Gastroesophageal sphincter (tissue), 4 donors: ENCODE results near the gene CIPC. TPM values are rescaled to one million over a fixed set of nuclear protein-coding genes. Genes with fewer than 3 reads are reported as not detected.

ENCODE experiments used
- ATAC-seq: fragments of 150-250 bp; one replicate; pipeline ENCODE4 v1.9.1; 2016; ENCODE audit warnings: mild to moderate bottlenecking, moderate library complexity
- H3K27ac ChIP-seq, 4 donors: fragments of 200-600 bp; sonication (generic) in 3 of 4; 1 replicate in 3 of 4; 2 replicates in 1 of 4; pipeline ENCODE4 v1.5.1; 2016 to 2019
- H3K27me3 ChIP-seq: fragments of 200-600 bp; sonication (generic); one replicate; pipeline ENCODE4 v1.5.1; 2019
- H3K36me3 ChIP-seq, 2 donors: fragments of 200-600 bp; sonication (generic); one replicate each; pipeline ENCODE4 v1.5.1; 2019; ENCODE audit warnings: control low read depth in 1 of 2
- H3K4me1 ChIP-seq, 3 donors: fragments of 200-600 bp; sonication (generic); 1 replicate in 2 of 3; 2 replicates in 1 of 3; pipeline ENCODE4 v1.5.1; 2016 to 2019; ENCODE audit warnings: control low read depth in 2 of 3
- H3K4me3 ChIP-seq, 2 donors: fragments of 200-600 bp; sonication (generic); one replicate each; pipeline ENCODE4 v1.5.1; 2019; ENCODE audit warnings: mild to moderate bottlenecking in 1 of 2, moderate library complexity in 1 of 2
- H3K9me3 ChIP-seq, 3 donors: fragments of 200-600 bp; sonication (generic); one replicate each; pipeline ENCODE4 v1.5.1; 2017 to 2019; ENCODE audit warnings: control low read depth in 2 of 3
- EP300 ChIP-seq: sonication (generic); formaldehyde crosslinking; IDR thresholded peaks from one replicate; pipeline ENCODE4 v1.6.1; 2017; ENCODE audit warnings: antibody characterized with exemption, mild to moderate bottlenecking
- POLR2A ChIP-seq, 2 donors: fragments of 450-650 bp; IDR thresholded peaks; one replicate each; pipeline ENCODE4 v1.6.1; 2017; ENCODE audit warnings: antibody characterized with exemption in 2 of 2, mild to moderate bottlenecking in 2 of 2, moderate library complexity in 1 of 2
- POLR2AphosphoS5 ChIP-seq: sonication (generic); formaldehyde crosslinking; IDR thresholded peaks from one replicate; pipeline ENCODE4 v1.6.1; 2017; ENCODE audit warnings: antibody characterized with exemption
- WGBS, 2 donors: methylation state at CpG; one replicate each; pipeline ENCODE4 v1.1.5; 2018; ENCODE audit warnings: low coverage in 1 of 2; 5-methylcytosine and 5-hydroxymethylcytosine counted together
- total RNA-seq, 4 donors: library from RNA; depleted of rRNA; stranded (reverse); fragments of >200 nt; gene quantifications; one replicate each; pipeline ENCODE4 v1.1.0, GENCODE V29; 2016
- TF ChIP-seq, protein P1 (sequence below), 4 experiments: fragments of 200-600 bp in 2 of 4; fragments of 450-650 bp in 2 of 4; sonication (generic) in 1 of 4; IDR thresholded peaks; one replicate each; pipeline ENCODE4 v1.5.1; 2017 to 2019; ENCODE audit warnings: antibody characterized with exemption in 4 of 4, mild to moderate bottlenecking in 2 of 4, moderate library complexity in 2 of 4

Gene CIPC
- total RNA-seq, 4 donors from 2014 or later, result 49.0 to 74.1 (median 60.4) TPM

DNA sequence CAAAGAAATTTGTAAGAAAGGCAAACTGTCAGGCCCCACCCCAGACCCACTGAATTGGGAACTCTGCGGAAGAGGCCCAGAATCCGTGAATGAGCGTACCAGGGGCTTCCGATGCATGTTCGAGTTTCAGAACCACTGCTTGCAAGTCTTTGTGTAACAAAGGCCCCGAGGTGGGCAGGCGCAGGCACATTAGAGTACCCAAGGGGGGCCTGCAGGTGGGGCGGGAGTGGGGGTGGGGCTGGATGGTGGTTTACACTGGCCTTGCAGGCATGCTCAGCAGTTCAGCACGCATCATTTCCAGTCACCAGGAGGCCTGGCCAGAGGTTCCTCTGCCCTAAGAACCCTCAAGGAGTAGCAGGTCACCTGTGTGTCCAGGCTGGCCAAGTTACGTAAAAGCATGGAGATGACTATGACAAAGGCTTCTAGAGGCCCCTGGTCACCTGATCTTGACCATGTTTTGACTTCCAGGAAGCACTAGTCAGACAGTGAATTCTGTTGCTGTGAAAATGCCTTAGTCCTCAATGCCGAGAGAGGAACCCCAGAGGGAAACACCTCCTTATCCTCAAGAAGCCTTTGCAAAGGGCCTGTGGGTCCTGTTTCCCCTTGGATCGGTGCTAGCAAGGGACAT lies 36.3 kb upstream of the CIPC start:
- Histone ChIP-seq H3K27ac (no peak overlapping the region), H3K36me3 (no peaks in the 10 kb centered on the region), H3K4me3 (no peak overlapping the region), H3K9me3 (no peaks in the 10 kb centered on the region), H3K4me1 (peaks cover 0 to 6% (median 0%) of the 10 kb centered on the region in 3 donors), H3K27me3 (no peaks in the 10 kb centered on the region)
- TF ChIP-seq POLR2AphosphoS5 (no peak), POLR2A (IDR thresholded peaks at IDR 0.05) (no peak), EP300 (no peak)
- TF ChIP-seq, protein P1, sequence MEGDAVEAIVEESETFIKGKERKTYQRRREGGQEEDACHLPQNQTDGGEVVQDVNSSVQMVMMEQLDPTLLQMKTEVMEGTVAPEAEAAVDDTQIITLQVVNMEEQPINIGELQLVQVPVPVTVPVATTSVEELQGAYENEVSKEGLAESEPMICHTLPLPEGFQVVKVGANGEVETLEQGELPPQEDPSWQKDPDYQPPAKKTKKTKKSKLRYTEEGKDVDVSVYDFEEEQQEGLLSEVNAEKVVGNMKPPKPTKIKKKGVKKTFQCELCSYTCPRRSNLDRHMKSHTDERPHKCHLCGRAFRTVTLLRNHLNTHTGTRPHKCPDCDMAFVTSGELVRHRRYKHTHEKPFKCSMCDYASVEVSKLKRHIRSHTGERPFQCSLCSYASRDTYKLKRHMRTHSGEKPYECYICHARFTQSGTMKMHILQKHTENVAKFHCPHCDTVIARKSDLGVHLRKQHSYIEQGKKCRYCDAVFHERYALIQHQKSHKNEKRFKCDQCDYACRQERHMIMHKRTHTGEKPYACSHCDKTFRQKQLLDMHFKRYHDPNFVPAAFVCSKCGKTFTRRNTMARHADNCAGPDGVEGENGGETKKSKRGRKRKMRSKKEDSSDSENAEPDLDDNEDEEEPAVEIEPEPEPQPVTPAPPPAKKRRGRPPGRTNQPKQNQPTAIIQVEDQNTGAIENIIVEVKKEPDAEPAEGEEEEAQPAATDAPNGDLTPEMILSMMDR (IDR thresholded peaks at IDR 0.05), result no peak
- WGBS, 2 donors, result 100% methylated on average over 5 of the region's 12 CpGs; no CpG with 5 or more reads in 1 of the 2 donors
- no peak for ATAC-seq

DNA sequence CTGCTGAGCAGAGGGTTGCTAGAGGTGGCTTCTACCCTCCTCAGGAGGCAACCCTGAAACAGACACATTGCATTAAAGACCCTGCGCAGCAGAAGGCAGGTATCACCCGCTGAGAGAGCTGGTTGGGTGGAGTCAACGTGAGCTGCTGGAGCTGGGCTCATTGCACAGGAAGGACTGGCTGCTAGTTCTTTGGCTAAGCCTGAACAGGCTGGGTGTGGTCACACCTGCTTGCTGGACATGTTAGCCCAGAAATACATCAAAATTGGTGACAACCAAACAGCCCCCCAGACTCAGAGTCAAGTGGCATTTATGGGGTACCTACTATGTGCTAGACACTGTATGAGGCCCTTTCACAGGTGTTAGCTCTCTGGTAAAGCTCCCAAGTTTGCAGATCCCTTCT lies 35.8 kb upstream of the CIPC start:
- Histone ChIP-seq H3K36me3 (no peaks in the 10 kb centered on the region), H3K4me3 (no peak overlapping the region), H3K9me3 (no peaks in the 10 kb centered on the region), H3K27ac (no peak overlapping the region), H3K4me1 (peaks cover 0 to 6% (median 0%) of the 10 kb centered on the region in 3 donors), H3K27me3 (no peaks in the 10 kb centered on the region)
- no CpG with 5 or more reads among the region's 3 CpGs for WGBS, 2 donors
- no peak for ATAC-seq
- TF ChIP-seq, protein P1 (IDR thresholded peaks at IDR 0.05), result no peak
- TF ChIP-seq POLR2A (IDR thresholded peaks at IDR 0.05), result no peak
- TF ChIP-seq EP300, result no peak
- TF ChIP-seq POLR2AphosphoS5, result no peak

GRCh38 chr14:77063571-77064171 lies 34.4 kb upstream of the CIPC start:
- H3K4me1 ChIP-seq, result peaks cover 0 to 17% (median 0%) of the 10 kb centered on the region in 3 donors
- no peaks in the 10 kb centered on the region for H3K9me3 ChIP-seq
- no peak for ATAC-seq
- H3K27ac ChIP-seq, result no peak overlapping the region
- no peak overlapping the region for H3K4me3 ChIP-seq
- no peaks in the 10 kb centered on the region for H3K36me3 ChIP-seq
- H3K27me3 ChIP-seq, result no peaks in the 10 kb centered on the region
- no peak for TF ChIP-seq POLR2AphosphoS5
- no peak for TF ChIP-seq EP300
- TF ChIP-seq, protein P1 (IDR thresholded peaks at IDR 0.05), result no peak
- no peak for TF ChIP-seq POLR2A (IDR thresholded peaks at IDR 0.05)
- 53 to 63% methylated on average over 3 to 8 of the region's 10 CpGs for WGBS, 2 donors

DNA sequence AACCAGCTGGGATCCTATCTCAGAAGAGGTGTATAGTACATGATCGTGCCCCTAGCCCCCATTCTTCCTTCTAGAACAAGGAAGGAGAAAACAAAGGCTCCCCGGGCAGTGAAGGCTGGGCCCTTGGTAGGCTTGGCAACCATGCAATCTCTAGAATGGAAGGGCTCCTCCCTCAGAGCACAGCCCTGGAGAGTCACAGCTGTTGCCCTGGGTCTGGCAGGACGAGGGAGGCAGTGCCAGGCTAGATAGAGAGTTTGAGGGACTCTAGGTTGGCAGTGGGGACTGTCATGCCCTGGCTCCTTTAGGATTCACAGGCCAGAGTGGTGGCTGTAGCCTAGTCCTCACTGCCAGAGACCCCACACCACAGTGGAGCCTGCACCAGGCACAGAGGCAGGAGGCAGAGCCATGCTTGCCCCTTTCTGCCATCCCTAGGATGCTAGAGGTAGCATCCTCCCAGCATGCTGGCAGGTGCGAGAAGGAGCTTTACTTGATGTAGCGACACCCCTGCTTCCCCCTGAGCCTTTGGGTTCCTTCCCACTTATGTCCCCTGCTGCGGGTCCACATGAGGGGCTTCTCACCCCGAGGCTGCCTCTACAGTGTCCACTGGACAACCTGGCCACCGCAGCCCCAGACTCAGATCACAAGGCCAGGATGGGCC lies 33.4 kb upstream of the CIPC start:
- 50% methylated on average over 1 of the region's 8 CpGs; no CpG with 5 or more reads in 1 of the 2 donors for WGBS, 2 donors
- Histone ChIP-seq H3K27me3 (no peaks in the 10 kb centered on the region), H3K36me3 (no peaks in the 10 kb centered on the region), H3K4me1 (peaks cover 0 to 21% (median 0%) of the 10 kb centered on the region in 3 donors), H3K27ac (no peak overlapping the region), H3K4me3 (no peak overlapping the region), H3K9me3 (no peaks in the 10 kb centered on the region)
- ATAC-seq, result no peak
- TF ChIP-seq POLR2A (IDR thresholded peaks at IDR 0.05), result no peak
- TF ChIP-seq POLR2AphosphoS5, result no peak

DNA sequence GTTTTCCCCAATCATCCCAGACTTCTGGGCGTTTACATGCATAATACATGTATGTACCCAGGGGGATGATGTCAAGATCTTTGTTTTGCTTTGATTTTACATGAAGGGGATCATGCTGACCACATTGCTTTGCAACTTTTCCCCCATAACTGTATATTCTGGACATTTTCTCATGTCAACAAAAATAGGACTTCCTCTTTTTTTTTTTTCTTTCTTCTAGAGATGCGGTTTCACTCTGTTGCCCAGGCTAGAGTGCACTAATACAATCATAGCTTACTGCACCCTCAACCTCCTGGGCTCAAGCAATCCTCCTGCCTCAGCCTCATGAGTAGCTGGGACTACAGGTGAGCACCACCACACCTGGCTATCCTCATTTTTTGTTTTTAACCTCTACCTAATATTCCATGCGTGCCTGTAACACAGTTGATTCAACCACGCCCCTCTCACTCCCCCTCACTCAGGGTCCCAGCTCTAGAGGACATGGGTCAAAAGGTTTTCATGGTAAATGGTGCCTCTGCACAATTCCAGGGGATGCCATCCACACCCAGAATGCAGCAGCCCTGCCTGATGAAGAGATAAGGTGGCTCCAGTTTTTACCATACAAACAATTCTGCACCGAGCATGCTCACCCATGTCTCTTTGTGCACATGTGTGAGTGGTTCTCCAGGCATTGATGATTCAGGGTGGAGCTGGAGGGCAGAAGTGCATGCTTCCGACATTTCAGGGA lies 32.0 kb upstream of the CIPC start:
- no peak overlapping the region for H3K4me3 ChIP-seq
- H3K36me3 ChIP-seq, result no peaks in the 10 kb centered on the region
- no peaks in the 10 kb centered on the region for H3K9me3 ChIP-seq
- 68 to 77% methylated on average over 3 to 4 of the region's 6 CpGs for WGBS, 2 donors
- TF ChIP-seq, protein P1 (IDR thresholded peaks at IDR 0.05), result no peak
- TF ChIP-seq POLR2AphosphoS5 (no peak), POLR2A (IDR thresholded peaks at IDR 0.05) (no peak), EP300 (no peak)
- ATAC-seq, result no peak
- H3K4me1 ChIP-seq, result peaks cover 0 to 35% (median 7%) of the 10 kb centered on the region in 3 donors
- H3K27ac ChIP-seq, result no peak overlapping the region
- H3K27me3 ChIP-seq, result no peaks in the 10 kb centered on the region
